GM23248 (cell line): Measurements from ENCODE around the gene CIT. TPM values are rescaled to one million over a fixed set of nuclear protein-coding genes. Genes with fewer than 3 reads are reported as not detected.

Source experiments
- DNase-seq: peaks from one replicate; pipeline ENCODE4 v3.0.0-alpha.2; 2015
- H2AFZ ChIP-seq: fragments of 200-600 bp; sonication (generic); 2 replicates; pipeline ENCODE4 v1.6.1; 2016; ENCODE audit warnings: antibody characterized with exemption
- H3F3A ChIP-seq: fragments of 200-600 bp; sonication (generic); 2 replicates; pipeline ENCODE4 v1.6.1; 2016; ENCODE audit warnings: mild to moderate bottlenecking, antibody characterized with exemption, mixed run types; ENCODE audit not compliant: insufficient read depth
- H3K27ac ChIP-seq: fragments of 200-600 bp; sonication (generic); 2 replicates; pipeline ENCODE4 v1.5.1; 2016; ENCODE audit warnings: mild to moderate bottlenecking
- H3K27me3 ChIP-seq: fragments of 200-600 bp; sonication (generic); replicated peaks from 2 replicates; pipeline ENCODE4 v1.6.1; 2016; ENCODE audit warnings: mild to moderate bottlenecking; ENCODE audit not compliant: insufficient read depth
- H3K36me3 ChIP-seq: fragments of 200-600 bp; sonication (generic); 2 replicates; pipeline ENCODE4 v1.6.1; 2016; ENCODE audit warnings: low read depth, mild to moderate bottlenecking
- H3K4me1 ChIP-seq: fragments of 200-600 bp; sonication (generic); 2 replicates; pipeline ENCODE4 v1.6.1; 2016; ENCODE audit warnings: mild to moderate bottlenecking; ENCODE audit not compliant: insufficient read depth
- H3K4me2 ChIP-seq: fragments of 200-600 bp; sonication (generic); one replicate; pipeline ENCODE4 v1.6.1; 2016; ENCODE audit warnings: mild to moderate bottlenecking; ENCODE audit not compliant: unreplicated experiment
- H3K4me3 ChIP-seq: fragments of 200-600 bp; sonication (generic); 2 replicates; pipeline ENCODE4 v1.5.1; 2016; ENCODE audit warnings: mild to moderate bottlenecking
- H3K79me2 ChIP-seq: fragments of 200-600 bp; sonication (generic); 2 replicates; pipeline ENCODE4 v1.6.1; 2016; ENCODE audit warnings: mild to moderate bottlenecking; ENCODE audit not compliant: insufficient read depth
- H3K9ac ChIP-seq: fragments of 200-600 bp; sonication (generic); 2 replicates; pipeline ENCODE4 v1.6.1; 2016; ENCODE audit warnings: mild to moderate bottlenecking
- H3K9me2 ChIP-seq: fragments of 200-600 bp; sonication (generic); 2 replicates; pipeline ENCODE4 v1.6.1; 2016; ENCODE audit warnings: mixed run types, mild to moderate bottlenecking, moderate library complexity; ENCODE audit not compliant: insufficient read depth
- H3K9me3 ChIP-seq: fragments of 200-600 bp; sonication (generic); one replicate; pipeline ENCODE4 v1.6.1; 2017; ENCODE audit warnings: low read depth
- H4K20me1 ChIP-seq: fragments of 200-600 bp; sonication (generic); 2 replicates; pipeline ENCODE4 v1.6.0; 2016; ENCODE audit not compliant: insufficient read depth
- EZH2 ChIP-seq: fragments of 200-600 bp; sonication (generic); IDR thresholded peaks from 2 replicates; pipeline ENCODE4 v1.6.1; 2018; ENCODE audit warnings: antibody characterized with exemption, mild to moderate bottlenecking; ENCODE audit not compliant: insufficient read depth, poor library complexity, severe bottlenecking
- EZH2phosphoT487 ChIP-seq: fragments of 200-600 bp; sonication (generic); IDR thresholded peaks from 2 replicates; pipeline ENCODE4 v1.6.1; 2018; ENCODE audit warnings: antibody characterized with exemption, moderate library complexity, mild to moderate bottlenecking, low read depth; ENCODE audit not compliant: insufficient read depth
- WGBS, 2 experiments: methylation state at CpG; one replicate each; pipeline ENCODE4 v1.1.6; 2015 to 2017; ENCODE audit warnings: low lambda C conversion rate in 2 of 2, low coverage in 1 of 2; ENCODE audit errors: missing lambda C conversion rate in 2 of 2; 5-methylcytosine and 5-hydroxymethylcytosine counted together
- in situ Hi-C: fragments of 300-500 bp; cut with MboI; formaldehyde crosslinking; loops from 2 replicates; pipeline ENCODE4 v1.15.0; 2020
- polyA plus RNA-seq: library from polyadenylated mRNA; unstranded; fragments of >200 nt; fragmentation: Nextera tagmentation; extraction: Ambion mirVana; gene quantifications from 2 replicates; pipeline ENCODE4 v1.2.1, GENCODE V29; 2016
- total RNA-seq: library from RNA; depleted of rRNA; stranded (reverse); fragments of >200 nt; shearing (Covaris generic); gene quantifications from 2 replicates; pipeline ENCODE4 v1.2.3, GENCODE V29; 2014; rRNA removed

Gene CIT, protein sequence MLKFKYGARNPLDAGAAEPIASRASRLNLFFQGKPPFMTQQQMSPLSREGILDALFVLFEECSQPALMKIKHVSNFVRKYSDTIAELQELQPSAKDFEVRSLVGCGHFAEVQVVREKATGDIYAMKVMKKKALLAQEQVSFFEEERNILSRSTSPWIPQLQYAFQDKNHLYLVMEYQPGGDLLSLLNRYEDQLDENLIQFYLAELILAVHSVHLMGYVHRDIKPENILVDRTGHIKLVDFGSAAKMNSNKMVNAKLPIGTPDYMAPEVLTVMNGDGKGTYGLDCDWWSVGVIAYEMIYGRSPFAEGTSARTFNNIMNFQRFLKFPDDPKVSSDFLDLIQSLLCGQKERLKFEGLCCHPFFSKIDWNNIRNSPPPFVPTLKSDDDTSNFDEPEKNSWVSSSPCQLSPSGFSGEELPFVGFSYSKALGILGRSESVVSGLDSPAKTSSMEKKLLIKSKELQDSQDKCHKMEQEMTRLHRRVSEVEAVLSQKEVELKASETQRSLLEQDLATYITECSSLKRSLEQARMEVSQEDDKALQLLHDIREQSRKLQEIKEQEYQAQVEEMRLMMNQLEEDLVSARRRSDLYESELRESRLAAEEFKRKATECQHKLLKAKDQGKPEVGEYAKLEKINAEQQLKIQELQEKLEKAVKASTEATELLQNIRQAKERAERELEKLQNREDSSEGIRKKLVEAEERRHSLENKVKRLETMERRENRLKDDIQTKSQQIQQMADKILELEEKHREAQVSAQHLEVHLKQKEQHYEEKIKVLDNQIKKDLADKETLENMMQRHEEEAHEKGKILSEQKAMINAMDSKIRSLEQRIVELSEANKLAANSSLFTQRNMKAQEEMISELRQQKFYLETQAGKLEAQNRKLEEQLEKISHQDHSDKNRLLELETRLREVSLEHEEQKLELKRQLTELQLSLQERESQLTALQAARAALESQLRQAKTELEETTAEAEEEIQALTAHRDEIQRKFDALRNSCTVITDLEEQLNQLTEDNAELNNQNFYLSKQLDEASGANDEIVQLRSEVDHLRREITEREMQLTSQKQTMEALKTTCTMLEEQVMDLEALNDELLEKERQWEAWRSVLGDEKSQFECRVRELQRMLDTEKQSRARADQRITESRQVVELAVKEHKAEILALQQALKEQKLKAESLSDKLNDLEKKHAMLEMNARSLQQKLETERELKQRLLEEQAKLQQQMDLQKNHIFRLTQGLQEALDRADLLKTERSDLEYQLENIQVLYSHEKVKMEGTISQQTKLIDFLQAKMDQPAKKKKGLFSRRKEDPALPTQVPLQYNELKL (N-terminal part only)
- total RNA-seq (6.8 and 15.9 TPM in 2 replicates), polyA plus RNA-seq (3.5 and 4.3 TPM in 2 replicates)

DNA sequence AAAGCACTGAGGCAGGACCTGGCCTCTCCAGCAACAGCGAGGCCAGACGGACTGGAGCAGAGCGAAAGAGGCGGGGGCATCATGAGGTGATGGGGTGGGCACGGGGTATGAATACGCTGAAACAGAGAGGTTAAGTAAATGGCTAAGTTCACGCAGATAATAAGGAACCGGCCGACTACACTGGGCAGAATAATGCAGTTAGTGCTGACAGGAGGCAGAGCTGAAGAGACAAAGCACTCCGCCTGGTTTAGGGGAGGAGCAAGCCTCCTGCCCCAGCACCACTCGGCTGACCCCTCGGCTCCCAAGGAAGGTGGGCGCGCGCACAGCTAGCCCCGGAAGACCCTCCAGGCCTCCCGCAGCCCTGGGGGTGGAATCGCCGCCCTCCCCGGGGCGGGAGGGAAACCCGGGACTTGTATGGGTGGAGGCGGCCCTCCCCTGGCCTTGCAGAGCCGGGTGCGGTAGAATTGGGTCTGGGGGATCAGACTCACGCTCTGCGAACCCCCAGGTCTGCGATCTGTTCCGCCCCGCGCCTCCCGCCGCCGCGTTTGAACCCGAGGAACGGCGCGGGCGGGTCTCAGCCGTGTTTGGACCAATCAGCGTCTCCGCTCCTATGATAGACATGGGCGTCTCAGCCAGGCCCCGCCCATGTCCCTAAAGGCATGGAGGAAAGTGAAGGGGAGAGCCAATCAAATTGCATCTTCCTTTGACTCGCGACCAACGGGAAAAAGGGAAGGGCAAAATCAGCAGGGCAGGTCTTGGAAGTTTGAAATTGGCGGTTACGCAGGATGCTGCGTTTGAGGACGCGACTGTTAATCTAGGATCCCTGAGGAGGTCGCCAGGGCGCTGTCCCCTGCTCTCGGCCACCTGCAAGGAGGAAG is at the start of gene CIT:
Gene CIT (minus strand): TSS at position 560 of the 878 bp plus-strand sequence. CDS start 1,152 bp downstream, outside the sequence.
- Histone ChIP-seq H3K27ac (no peak within 1 kb of the TSS), H3K9ac (peak within 1 kb of the TSS; percentile 86), H3K79me2 (peaks cover 21% of the 10 kb centered on the region), H3K36me3 (no peaks in the 10 kb centered on the region), H3K4me1 (no peaks in the 10 kb centered on the region; the same call in 1 of the 2 replicates), H3K4me2 (peak within 1 kb of the TSS; percentile 90), H3K9me2 (no peaks in the 10 kb centered on the region), H2AFZ (peak within 1 kb of the TSS; percentile 98), H3K4me3 (peak within 1 kb of the TSS; percentile 95), H3K27me3 (no peaks in the 10 kb centered on the region), H4K20me1 (no peaks in the 10 kb centered on the region), H3F3A (no peaks in the 10 kb centered on the region), H3K9me3 (no peaks in the 10 kb centered on the region)
- TF ChIP-seq EZH2phosphoT487 (no peak), EZH2 (no peak)
- 1 to 2% methylated on average over 55 to 56 of the region's 56 CpGs for WGBS, 2 experiments
- in situ Hi-C loops = no loop called here
- DNase-seq = peak; percentile 98

DNA sequence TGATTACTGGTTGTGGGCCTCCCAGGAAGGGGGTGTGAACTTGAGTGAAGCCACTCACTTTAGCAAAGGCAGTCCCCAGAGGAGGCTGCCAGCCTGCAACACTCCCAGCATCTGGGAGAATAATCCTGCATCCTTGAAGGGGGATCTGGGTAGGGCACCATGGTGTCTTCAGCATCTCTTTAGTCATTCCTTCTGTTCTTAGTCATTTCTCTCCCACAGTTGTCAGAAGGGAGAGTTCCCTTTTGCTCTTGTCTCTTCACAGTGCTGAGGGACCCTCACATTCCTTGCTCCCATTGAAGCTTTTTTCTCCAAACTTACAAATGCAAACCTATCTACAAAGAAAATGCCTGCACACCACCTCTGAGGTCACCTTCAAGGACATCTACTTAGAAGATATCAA is 48.1 kb upstream of the CIT start:
- Histone ChIP-seq H3K79me2 (no peaks in the 10 kb centered on the region), H3K27me3 (peaks cover 3% of the 10 kb centered on the region; the same call in 1 of the 2 replicates), H3F3A (no peaks in the 10 kb centered on the region), H3K27ac (no peak overlapping the region), H3K36me3 (no peaks in the 10 kb centered on the region), H3K9me3 (no peaks in the 10 kb centered on the region), H4K20me1 (no peaks in the 10 kb centered on the region), H3K9ac (no peak overlapping the region), H2AFZ (no peak overlapping the region), H3K4me2 (no peak overlapping the region), H3K4me3 (no peak overlapping the region), H3K9me2 (no peaks in the 10 kb centered on the region), H3K4me1 (no peaks in the 10 kb centered on the region)
- in situ Hi-C loops = no loop called here
- DNase-seq = no peak
- TF ChIP-seq EZH2phosphoT487 = no peak

DNA sequence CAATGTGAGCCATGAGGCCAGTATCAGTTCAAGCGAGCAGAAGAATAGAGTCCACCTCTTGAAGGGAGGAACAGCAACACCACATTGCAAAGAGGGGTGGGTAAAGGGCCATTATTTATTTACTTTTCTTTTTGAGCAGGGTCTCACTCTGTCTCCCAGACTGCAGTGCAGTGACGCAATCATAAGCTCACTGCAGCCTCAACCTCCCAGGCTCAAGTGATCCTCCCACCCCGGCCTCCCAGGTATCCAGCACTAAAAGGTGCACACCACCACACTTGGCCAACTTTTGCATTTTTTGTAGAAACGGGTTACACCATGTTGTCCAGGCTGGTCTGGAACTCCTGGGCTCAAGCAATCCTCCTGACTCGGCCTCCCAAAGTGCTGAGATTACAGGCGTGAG is 42.9 kb upstream of the CIT start:
- in situ Hi-C loops = no loop called here
- Histone ChIP-seq H3K27me3 (no peaks in the 10 kb centered on the region), H3K9me2 (no peaks in the 10 kb centered on the region), H3K4me3 (no peak overlapping the region), H3K4me1 (no peaks in the 10 kb centered on the region), H2AFZ (no peak overlapping the region), H3F3A (no peaks in the 10 kb centered on the region), H4K20me1 (no peaks in the 10 kb centered on the region), H3K9me3 (no peaks in the 10 kb centered on the region), H3K27ac (no peak overlapping the region), H3K36me3 (no peaks in the 10 kb centered on the region), H3K79me2 (no peaks in the 10 kb centered on the region), H3K9ac (no peak overlapping the region), H3K4me2 (no peak overlapping the region)
- TF ChIP-seq EZH2phosphoT487 = no peak
- TF ChIP-seq EZH2 = no peak
- WGBS, 2 experiments = 72 to 75% methylated on average over 6 of the region's 6 CpGs
- DNase-seq = no peak
